Subcutaneous adipose tissue (tissue), 4 donors: ENCODE data around the gene MKI67. TPM values are rescaled to one million over a fixed set of nuclear protein-coding genes. Genes with fewer than 3 reads are reported as not detected.

Experiments used
- total RNA-seq, 4 donors: library from RNA; depleted of rRNA; stranded (reverse); fragments of >200 nt; gene quantifications; one replicate each; pipeline ENCODE4 v1.1.0, GENCODE V29; 2016
- TF ChIP-seq, protein P1 (sequence below): fragments of 450-650 bp; IDR thresholded peaks from one replicate; pipeline ENCODE4 v1.5.1; 2016; ENCODE audit warnings: low read depth, mild to moderate bottlenecking, control low read depth, antibody characterized with exemption, moderate library complexity

The MKI67 gene
- total RNA-seq, 4 donors from 2014 or later: 0.49 to 6.5 (median 3.1) TPM

DNA sequence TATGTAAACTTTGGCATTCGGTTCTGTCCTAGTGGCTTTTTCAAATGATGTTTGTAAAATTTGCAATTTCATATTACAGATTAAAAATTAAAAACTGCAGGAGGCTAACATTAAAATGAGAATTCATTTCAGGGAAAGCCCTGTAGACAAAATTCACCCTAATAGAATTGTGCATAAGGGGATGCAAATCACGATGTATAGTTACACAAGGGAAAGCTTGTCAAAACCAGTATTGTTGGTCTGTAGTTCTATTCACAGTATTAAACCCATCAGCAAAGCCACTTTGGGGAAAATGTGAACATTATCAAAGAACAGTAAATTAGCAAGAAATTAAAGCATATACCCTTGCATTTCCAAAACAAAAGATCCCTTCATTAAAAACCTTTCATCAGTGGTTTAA lies 39.9 kb upstream of the MKI67 start:
- TF ChIP-seq, protein P1, sequence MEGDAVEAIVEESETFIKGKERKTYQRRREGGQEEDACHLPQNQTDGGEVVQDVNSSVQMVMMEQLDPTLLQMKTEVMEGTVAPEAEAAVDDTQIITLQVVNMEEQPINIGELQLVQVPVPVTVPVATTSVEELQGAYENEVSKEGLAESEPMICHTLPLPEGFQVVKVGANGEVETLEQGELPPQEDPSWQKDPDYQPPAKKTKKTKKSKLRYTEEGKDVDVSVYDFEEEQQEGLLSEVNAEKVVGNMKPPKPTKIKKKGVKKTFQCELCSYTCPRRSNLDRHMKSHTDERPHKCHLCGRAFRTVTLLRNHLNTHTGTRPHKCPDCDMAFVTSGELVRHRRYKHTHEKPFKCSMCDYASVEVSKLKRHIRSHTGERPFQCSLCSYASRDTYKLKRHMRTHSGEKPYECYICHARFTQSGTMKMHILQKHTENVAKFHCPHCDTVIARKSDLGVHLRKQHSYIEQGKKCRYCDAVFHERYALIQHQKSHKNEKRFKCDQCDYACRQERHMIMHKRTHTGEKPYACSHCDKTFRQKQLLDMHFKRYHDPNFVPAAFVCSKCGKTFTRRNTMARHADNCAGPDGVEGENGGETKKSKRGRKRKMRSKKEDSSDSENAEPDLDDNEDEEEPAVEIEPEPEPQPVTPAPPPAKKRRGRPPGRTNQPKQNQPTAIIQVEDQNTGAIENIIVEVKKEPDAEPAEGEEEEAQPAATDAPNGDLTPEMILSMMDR: no peak

GRCh38 chr10:128165536-128165935 lies 39.3 kb upstream of the MKI67 start:
- TF ChIP-seq, protein P1: no peak

DNA sequence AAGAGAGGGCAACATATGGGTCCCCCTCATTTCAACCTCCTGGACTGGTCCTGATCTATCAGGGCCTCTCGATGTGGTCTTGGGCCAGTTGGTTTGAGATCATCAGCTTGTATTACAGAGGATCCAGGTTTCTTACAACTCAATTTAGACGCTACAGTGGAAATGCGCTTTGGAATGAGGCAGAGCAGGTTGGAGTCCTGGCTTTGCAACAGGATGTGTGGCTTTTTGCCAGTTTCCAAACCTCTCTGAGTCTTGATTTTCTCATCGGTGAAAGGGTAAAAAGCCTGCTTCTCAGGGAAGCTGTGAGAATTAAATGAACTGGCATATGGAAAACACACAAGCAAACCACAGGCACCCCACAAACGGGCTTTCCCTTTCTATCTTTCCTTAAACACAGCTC lies 37.5 kb upstream of the MKI67 start:
- TF ChIP-seq, protein P1: no peak

GRCh38 chr10:128161031-128161430 lies 34.8 kb upstream of the MKI67 start:
- TF ChIP-seq, protein P1: no peak

- TF ChIP-seq, protein P1: no peak
Observed at GRCh38 chr10:128160297-128160711, 34.1 kb upstream of the MKI67 start.

GRCh38 chr10:128158021-128158795 lies 32.0 kb upstream of the MKI67 start:
- TF ChIP-seq, protein P1: no peak

DNA sequence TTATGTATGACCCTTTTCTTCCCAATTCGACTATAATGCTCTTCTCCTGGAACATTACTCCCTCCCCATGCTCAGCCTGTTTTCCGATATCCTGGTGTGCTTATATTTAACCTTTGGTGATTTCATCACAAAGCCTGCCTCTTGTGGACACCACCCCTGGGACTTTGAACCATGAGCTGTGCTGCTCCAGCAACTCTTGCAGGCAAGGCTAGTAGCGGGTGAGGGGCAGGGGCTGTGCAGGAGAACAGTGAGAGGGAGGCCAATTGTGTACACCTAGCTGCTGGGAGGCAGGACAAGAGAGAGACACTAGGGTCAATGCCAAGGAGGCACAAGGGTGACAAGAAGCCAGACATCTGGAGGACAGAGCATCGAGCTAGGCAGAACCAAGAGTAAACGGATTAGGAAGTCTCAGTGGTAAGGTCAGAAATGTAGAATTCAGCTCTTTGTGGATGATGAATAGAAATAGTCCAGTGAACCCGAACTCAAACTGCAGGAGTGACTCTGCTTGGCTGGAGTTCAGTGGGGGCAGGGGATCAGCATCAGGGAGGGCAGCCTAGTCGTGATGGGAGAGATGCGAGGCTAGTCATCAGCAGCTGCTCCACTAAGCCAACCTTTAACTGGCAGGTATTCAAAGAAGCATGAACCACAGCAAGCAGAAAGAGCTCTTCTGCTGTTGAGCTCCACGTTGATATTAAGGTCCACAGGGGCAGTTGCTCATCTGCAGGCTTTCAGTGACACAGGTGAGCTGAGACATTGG lies 31.0 kb upstream of the MKI67 start:
- TF ChIP-seq, protein P1: no peak
